HG03565 (cell line): Measurements from ENCODE around the gene DOCK8.
"Not testable (repeated sequence)": the region's sequence is repeated elsewhere in the genome, so short reads cannot be mapped to it uniquely, and the experiment has no call there.

Source experiments
- ATAC-seq: cut with Tn5 transposase; IDR thresholded peaks from one replicate; pipeline ENCODE4 v1.9.1; 2021; ENCODE audit warnings: mild to moderate bottlenecking, moderate library complexity; ENCODE audit not compliant: unreplicated experiment

Gene DOCK8

GRCh38 chr9:214648-215493 is at the start of gene DOCK8:
DOCK8 (plus strand) TSS chr9:214865; CDS start chr9:214977, 112 bp downstream.
- peak; percentile 70 for ATAC-seq

GRCh38 chr9:169757-170156 is 44.9 kb upstream of the DOCK8 start:
- not testable (repeated sequence) for ATAC-seq

DNA sequence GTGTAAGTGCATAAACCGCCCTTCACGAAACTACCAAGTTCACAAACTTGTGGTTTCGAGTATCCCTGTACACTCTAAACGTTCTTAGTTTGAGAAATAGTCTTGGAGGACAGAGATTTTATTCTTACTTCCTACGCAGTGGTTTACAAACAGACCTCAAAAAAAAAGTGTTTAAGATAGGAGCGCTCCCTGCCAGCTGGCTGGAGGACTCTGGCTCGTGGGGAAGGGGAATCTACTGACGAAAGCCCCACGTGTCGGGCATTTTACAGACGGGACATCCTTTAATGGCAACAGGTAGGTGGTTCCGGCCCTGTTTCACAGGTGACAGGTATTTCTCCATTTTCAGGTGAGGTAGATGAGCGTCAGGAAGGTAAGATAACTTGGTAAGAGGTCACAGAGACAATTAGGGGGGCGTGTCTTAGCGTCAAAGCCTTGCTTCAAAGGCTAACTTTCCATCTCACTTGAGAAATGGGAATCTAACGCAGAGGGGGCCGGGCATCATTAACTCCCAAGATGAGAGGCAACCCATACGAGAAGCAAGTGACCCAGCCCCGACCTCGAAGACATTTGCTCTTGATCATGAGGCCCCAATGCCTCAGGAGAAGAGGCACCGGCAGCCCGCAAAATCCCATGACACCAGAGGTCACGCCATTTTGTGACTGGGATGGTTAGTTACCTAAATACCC is 36.4 kb upstream of the DOCK8 start:
- not testable (repeated sequence) for ATAC-seq

DNA sequence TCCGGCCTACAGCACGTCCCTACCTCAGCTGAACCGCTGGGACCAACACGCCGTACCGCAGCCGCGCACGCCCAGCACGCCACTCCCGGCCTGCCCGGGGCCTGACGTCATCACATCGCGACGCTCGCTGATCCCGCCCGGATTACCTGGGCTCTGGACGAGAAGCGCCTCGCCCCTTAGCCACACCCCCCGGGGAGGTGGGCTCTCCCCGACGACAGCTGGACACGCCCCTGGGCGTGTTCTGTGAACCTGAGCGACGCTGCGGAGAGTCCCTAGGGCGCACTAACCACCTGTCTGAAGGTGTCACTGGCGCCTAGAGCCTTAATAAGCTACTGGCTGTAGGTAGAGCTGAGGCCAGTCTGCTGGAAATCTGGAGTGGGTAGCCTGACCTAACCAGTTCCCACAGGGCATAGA is 35.7 kb upstream of the DOCK8 start, which contains the start of gene ZNG1A:
ZNG1A (minus strand) TSS at position 87 of the 414 bp plus-strand sequence. CDS start 87 bp downstream, outside the sequence.
- not testable (repeated sequence) for ATAC-seq

DNA sequence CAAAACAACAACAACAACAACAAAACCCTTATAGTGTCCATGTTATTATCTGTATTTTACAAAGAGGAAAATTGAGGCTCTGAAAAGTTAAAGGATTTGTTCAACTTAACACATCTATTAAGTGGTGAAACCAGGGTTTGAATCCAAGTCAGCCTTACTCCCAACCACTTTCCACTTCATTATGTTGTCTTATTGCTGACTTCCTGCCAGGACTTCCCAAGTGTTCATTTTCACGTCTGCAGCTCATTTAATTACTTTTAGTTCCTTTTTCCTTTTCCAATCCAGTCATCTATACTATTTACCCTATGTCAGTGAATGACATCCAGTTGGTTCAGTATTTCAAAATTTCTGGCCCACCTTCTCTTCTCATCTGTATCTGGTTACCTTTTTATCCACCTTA is 15.1 kb upstream of the DOCK8 start:
- not testable (repeated sequence) for ATAC-seq

DNA sequence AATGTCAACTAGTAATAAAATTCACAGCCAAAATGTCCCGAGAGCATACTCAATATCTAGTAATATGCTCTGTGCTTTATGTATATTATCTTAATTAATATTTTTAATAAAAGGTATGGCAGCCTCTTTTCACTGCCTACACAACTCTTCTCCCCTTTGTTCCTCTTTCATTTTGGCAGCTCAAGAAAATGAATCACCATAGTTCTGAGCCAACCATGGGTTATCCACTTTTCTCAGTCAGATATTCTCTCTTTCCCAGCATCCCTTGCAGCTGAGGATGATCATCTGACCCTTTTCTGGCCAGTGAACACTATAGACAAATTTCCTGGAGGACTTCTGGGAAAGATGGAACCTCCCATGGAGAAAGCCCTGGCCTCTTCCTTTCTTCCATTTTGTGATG is 8.2 kb upstream of the DOCK8 start:
- ATAC-seq, result no peak

DNA sequence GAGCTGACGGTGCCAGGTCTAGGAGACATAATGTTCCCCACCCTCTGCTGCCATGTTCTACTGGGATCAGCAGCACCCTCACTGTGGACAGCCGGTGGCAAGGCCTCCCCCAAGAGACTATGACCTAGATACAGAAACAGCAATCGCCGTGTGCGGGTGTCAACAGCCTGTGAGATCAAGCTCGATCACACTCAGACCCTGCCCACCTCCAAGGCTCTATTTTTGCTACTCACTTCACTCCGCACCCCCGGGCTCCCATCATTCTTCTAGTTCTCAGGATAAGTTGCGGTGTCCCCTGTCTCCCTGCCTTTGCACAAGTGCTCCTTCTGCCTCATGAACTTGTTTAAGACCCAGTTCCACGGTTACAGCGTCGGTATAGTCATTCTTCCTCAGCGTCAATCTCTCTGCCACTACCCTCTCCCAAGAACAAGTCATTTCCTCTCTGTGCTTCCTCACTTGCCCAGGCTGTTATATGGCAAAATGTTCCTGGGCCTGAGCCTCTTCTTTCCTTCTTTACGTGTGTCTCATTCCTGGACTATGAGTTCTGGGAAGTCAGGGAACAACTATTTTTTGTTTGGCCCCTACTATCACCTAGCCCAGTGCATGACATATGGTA is 5.4 kb upstream of the DOCK8 start:
- ATAC-seq, result no peak

DNA sequence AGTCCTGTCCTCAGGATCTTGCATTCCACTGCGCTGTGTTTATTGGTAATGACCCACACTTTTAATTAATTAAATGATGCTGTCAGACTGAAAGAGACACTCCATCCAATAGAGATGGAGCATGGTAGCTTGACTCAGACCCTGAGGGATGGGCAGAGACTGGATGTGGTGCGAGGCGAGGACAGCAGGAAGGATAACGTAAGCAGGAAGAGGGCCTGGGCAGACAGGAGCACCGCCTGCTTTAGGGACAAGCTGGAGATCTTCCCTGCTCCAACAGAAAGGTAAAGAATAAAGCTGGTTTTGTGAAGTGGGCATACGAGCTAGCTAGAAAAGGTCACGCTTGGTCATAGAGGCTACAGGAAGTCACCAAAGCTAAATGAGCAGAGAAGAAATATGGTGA is 3.6 kb upstream of the DOCK8 start:
- ATAC-seq, result no peak

DNA sequence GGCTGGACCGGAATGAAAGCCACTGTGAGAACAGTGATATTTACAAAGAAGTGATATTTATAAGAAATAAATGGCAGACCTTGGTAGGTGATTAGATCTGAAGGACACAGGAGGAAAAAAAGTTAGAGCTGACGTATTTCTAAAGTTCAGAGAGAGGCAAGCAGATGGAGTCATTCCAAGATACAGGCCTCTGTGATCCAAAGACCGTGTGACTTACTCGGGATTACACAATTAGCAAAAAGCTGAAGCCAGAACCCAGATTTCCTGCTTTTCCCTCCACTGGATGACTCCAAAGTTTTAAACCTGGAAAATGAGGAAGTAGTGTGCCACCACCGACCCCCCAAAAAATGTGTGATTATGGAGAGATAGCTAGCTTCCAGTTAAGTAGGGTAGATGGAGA is 3.1 kb upstream of the DOCK8 start:
- no peak for ATAC-seq

DNA sequence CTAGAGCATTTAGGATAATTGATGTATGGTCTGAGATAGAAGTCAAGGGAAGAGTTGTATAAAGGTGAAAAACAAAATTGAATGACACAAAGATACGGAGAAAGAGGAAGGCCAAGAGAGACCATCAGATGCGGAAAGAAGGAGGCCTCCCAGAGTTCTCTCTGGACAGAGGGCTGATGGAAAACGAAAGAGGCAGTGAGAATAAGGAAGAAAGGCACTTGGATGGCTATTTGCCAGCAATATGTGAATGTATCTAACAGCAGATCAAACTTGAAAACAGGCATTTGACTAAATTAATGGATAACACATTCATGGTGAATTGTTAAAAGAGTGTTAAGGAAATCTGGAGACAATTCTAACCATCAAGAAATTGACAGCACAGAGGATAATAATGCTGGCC is 2.4 kb upstream of the DOCK8 start:
- ATAC-seq, result no peak

DNA sequence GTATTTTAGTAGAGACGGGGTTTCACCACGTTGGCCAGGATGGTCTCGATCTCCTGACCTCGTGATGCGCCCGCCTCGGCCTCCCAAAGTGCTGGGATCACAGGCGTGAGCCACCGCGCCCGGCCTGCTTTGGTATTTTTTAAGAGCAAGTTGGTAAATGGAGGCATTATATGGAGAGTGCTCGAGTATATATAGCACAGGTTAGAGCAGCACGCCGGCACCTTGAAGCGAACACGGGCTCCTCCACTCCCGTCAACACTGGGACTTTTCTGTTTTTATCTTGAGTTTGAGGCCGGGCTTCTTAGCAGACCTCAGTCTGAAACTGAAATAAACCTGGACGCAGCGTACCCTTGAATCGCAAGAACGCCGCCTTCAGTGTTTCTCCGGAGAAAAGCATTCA is 764 bp upstream of the DOCK8 start:
- not testable (repeated sequence) for ATAC-seq

- ATAC-seq, result no peak
These were observed 366 bp upstream of the DOCK8 start for GRCh38 chr9:214351-214647.

GRCh38 chr9:215631-216155 is 1.0 kb downstream of the DOCK8 start:
- ATAC-seq, result no peak

DNA sequence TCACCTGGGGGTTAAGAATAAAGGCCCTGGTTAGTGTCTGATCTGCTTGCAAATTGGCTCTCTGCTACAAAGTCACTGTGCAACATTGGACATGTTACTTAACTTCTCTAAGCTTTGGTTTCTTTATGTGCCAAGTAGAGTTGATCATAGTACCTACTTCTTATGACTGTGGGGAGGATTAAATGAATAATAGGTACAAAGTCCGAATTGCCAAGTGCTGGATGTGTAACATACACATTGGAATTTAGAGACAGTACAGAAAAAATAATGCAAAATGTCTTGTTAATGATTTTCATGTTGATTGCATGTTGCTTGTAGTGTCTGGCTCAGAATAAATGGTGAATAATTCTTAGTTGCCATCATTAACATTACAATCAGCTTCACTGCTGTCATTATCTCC is 2.2 kb downstream of the DOCK8 start:
- ATAC-seq, result no peak

DNA sequence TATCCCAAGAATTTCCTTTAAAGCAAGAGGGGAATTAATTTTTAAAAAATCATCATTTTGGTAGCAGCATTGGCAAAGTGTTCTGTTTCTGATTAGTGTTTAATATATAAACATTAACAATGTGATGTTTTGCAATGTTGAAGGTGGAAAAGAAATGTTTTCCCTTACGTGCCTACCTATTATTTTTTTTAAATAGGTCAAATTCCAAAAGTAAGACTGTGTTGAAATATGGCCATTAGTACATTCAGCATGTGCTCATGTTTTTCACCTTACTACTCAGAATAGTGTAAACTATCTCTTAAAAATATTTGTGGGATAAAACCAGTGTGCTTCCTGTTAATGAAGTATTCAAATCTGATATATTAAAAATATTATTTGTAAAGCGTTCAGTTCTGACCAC is 3.3 kb downstream of the DOCK8 start:
- ATAC-seq, result no peak

GRCh38 chr9:219036-219435 is 4.4 kb downstream of the DOCK8 start:
- not testable (repeated sequence) for ATAC-seq

DNA sequence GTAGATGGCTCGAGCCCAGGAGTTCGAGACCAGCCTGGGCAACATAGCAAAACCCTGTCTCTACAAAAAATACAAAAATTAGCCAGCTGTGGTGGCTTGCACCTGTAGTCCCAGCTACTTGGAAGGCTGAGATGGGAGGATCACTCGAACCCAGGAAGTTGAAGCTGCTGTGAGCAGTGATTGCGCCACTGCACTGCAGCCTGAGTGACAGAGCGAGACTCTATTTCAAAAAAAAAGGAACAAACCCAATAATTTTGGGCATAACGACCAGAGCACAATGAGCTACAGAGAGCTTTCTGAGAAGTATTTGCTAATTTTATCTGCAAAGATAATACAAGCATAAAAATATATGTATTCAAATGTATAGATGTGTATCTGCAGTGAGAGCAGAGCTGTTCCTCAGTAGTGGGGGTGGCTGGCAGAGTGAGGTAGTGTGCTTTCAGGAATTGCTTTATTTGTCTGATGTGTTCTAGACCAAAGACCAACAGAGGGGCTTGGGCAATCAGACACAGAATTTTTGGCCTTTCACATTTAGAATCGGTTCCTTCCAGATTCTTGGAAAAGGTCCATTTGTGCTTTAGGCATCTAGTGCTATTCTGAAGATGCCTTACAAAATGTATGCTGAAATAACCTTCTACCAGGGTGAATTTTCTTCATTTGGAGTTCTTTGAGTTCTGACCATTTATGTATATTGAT is 5.2 kb downstream of the DOCK8 start:
- no peak for ATAC-seq

DNA sequence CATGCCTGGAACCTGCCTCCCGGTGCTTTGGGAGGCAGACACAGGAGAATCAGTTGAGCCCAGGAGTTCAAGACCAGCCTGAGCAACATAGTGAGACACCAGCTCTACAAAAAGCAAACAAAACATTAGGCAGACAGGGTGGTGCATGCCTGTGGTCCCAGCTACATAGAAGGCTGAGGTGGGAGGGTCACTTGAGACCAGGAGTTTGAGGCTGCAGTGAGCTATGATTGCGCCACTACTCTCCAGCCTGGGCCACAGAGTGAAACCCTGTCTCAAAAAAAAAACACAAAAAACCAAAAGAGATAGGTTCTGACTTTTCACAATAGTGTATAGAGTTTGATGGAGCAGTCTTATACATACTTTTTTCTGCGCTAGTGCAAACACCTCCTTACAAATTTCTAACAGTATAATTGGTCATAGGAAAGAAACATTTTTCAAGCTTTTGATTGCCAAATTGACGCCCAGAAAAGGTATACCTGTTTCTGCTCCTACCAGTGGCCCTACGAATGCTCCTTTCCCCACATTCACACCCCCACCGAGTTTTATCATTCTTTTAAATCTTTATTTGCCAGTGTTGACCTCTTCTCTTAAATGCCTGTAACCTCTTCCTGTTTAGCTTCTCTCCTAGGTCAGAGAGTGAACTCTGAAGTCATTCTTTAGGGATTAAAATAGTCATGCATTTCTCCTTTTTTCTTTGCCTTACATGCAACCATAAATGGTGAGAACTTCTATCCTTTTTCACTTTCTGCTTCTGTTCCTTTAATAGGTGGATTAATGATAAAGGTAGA is 7.5 kb downstream of the DOCK8 start:
- ATAC-seq, result no peak

- no peak for ATAC-seq
These were observed 8.5 kb downstream of the DOCK8 start for GRCh38 chr9:223152-223551.

DNA sequence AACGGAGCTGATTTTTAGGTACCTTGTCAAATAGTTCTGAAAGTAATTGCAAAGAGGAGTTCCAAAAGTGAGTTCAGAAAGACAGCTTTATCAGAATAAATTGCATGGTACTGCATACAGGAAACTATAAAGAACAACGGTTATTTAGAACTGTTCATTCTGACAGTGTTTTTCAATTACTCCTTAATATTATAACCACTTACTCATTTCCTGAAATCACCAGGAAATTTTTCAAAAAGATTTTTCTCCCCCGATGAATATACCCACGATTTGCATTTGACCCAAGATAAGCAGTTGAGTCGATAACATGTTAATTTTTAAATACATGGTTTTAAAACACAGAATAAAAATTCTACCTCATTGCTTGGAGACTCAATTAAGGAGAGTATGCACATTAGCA is 9.4 kb downstream of the DOCK8 start:
- no peak for ATAC-seq
